GM19455 (cell line): ENCODE results near the gene AKR1A1.
"Not testable (repeated sequence)": the region's sequence is repeated elsewhere in the genome, so short reads cannot be mapped to it uniquely, and the experiment has no call there.

Experiments
- ATAC-seq: cut with Tn5 transposase; IDR thresholded peaks from one replicate; pipeline ENCODE4 v1.9.1; 2021; ENCODE audit not compliant: unreplicated experiment

AKR1A1 gene

GRCh38 chr1:45569571-45569961 is 18.9 kb downstream of the AKR1A1 start:
- no peak for ATAC-seq

DNA sequence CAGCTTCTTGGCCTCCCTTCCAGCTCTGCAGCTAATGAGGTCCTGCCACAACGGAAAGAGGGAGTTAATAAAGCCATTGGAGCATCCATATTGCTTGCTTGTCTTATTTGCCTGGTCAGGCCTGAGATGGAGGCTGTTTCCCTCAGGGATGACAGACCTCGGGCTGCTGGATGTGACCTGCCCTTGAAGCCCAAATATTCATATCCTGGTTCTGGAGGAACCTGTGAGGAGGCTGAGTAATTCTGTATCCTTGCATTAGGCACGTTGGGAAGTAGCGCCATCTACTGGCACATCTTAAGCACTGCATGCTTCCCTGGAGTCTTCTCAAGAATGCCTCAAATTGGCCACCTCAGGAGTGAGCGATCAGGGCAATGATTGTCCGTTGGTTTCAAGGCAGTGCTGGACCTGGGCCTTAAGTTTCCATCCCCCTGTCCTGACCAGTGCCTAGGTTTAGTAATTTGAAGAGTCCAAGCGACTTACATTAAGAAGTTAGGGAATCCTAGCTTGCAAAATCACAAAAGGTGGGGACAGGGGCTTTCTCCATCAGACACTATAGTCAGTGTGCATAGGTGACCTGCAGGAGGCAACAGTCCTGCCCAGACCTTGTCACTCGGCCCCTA is 19.4 kb downstream of the AKR1A1 start:
- no peak for ATAC-seq

DNA sequence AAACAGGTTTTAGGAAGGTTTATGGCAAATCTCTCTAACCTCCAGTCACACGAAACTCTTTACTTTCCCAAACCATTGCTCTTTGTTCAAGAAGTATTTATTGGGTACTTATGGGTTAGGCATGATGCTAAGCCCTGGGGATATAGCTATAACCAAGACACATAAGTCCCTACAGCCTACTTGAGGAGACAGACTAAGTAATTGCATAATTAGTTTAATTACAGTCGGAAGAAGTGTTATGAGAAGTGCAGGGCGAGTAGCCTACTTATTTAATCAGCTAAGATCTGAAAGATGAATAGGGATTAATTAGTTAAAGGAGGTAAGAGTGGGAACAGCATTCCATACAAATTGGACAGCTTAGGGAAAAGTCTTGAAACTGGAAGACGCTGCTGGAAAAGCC is 20.0 kb downstream of the AKR1A1 start:
- ATAC-seq: no peak

- ATAC-seq: no peak
Measured at GRCh38 chr1:45573231-45573804, 22.7 kb downstream of the AKR1A1 start.

DNA sequence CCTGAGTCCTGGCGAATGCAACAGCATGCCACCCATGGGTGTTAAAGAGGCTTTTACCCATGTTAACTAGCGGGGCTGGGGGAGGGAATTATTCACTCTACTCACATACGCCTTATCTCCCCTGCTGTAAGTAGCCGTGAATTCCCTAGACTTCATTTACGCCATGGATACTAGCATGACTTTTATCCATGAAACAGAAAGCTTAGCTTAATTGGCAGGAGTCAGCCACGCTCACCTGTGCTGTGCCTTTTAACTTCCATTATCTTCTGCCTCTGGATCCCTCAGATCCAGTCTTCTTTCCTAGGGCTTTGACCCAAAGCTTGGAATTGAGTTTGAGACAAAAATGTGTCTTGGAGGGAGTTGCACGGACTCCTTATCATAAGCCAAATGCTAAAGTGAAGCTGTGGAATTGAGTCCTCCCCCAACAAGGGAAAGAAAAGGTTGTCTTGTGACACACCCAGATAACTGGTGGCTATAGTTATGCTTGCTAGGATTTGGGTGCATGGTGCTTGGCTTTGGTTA is 23.5 kb downstream of the AKR1A1 start:
- ATAC-seq: no peak

- peak; percentile 77 for ATAC-seq
Measured at GRCh38 chr1:45583264-45583665, 32.6 kb downstream of the AKR1A1 start.

- peak; percentile 48 for ATAC-seq
Measured at GRCh38 chr1:45583666-45584350, 33.2 kb downstream of the AKR1A1 start, which contains the start of gene NASP. Gene NASP, plus strand, starts transcription at chr1:45584041. Its CDS starts 106 bp downstream, at chr1:45584147.

DNA sequence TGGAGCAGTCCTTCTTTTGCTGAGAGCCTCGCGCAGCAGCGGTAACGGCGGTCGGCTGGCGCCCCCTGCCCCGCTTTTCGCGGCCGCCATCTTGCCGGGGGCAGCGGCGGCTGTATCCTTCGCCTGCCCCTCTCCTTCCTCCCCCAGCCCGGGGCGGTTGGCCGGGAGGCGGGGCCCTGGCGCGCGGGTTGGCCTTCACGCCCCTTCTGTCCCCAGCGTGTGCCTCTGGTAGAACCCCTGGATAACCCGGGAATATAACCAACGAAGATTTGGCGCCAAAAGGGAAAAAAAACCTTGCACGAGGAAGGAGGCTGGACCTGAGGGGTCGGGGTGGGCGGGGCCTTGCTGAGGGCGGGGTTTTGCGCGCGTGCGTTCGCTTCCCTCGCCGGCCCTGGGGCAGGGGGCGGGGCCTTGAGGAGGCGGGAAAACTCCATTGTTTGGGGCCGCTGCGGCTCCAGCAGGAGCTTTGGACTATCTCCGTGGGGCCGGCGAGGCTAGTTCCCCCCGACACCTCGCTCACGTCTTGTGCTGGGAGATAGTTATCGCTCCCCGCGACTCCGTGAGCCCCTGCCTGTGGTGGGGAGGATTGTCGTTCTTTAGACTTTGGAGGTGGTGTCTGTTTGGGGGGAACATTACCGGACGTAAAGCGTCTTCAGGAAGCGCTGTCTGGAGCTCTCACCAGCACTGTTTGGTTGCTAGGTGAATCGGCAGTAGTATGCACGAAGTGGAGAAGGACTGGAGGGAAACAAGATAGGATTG is 33.9 kb downstream of the AKR1A1 start:
- ATAC-seq: peak; percentile 38

- no peak for ATAC-seq
Measured at GRCh38 chr1:45585110-45585426, 34.4 kb downstream of the AKR1A1 start.

DNA sequence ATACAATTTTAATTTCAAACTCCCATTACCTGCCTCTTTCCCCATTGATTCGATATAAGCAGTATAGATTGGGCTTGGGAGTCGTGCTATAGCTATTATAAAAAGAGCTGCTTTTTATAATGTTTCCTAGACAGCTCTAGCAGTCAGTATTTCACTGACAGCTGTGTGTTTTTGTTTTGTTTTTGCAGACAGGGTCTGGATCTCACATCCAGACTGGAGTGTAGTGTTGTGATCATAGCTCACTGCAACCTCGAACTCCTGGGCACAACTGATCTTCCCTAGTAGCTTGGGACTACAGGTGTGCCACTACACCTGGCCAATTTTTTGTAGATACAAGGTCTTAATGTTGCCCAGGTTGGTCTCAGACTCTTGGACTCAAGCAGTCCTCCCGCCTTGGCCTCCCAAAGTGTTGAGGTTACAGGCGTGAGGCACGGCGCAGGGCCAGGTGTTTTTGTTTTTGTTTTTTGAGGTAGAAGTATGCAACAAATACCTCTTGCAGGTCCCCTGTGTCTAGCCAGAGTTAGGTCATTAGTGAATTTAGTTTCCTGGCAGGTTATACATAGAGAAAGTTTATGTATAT is 35.0 kb downstream of the AKR1A1 start:
- no peak for ATAC-seq

GRCh38 chr1:45586769-45587168 is 36.1 kb downstream of the AKR1A1 start:
- no peak for ATAC-seq

DNA sequence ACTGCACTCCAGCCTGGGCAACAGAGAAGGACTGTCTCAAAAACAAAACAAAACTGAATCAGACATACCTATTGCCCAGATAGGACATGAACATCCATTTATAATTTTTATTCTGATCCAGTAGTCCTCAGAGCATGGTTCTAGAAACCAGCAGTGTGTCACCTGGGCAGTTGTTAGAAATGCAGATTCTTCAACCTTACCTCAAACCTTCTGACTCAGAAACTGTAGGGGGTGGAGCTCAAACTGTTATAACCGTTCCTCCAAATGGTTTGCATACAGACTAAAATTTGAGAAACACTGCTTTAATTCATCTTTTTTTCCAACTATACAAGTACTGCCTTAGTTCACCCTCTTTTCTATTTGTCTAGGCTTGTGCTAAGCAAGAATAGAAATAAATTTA is 39.2 kb downstream of the AKR1A1 start:
- ATAC-seq: no peak

GRCh38 chr1:45594412-45594811 is 43.8 kb downstream of the AKR1A1 start:
- ATAC-seq: no peak

DNA sequence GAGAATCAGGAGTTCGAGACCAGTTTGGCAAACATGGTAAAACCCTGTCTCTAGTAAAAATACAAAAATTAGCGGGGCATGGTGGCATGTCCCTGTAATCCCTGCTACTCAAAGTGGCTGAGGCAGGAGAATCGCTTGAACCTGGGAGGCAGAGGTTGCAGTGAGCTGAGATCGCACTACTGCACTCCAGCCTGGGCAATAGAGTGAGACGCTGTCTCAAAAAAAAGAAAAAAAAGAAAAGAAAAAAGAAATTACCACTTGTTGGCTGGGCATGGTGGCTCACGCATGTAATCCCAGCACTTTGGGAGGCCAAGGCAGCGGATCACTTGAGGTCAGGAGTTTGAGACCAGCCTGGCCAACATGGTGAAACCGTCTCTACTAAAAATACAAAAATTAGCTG is 46.1 kb downstream of the AKR1A1 start:
- not testable (repeated sequence) for ATAC-seq

DNA sequence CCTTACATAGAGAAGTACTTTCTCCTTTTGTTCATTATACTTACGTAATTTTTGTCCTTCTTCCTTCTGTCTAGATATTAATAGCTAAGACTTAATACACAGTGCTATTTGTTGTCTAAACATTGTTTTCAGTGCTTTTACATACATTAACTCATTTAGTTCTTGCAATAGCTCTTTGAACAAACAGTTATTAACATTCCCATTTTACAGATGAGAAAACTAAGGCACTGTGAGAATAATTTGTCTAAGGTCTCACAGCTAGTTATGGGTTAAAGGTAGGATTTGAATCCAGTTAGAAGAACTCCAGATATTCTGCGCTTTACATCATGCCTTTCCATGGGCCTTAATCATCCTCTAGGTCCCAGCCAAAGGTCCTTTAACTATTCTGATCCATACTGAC is 53.6 kb downstream of the AKR1A1 start:
- ATAC-seq: no peak

GRCh38 chr1:45607404-45608074 is 56.9 kb downstream of the AKR1A1 start:
- ATAC-seq: no peak

DNA sequence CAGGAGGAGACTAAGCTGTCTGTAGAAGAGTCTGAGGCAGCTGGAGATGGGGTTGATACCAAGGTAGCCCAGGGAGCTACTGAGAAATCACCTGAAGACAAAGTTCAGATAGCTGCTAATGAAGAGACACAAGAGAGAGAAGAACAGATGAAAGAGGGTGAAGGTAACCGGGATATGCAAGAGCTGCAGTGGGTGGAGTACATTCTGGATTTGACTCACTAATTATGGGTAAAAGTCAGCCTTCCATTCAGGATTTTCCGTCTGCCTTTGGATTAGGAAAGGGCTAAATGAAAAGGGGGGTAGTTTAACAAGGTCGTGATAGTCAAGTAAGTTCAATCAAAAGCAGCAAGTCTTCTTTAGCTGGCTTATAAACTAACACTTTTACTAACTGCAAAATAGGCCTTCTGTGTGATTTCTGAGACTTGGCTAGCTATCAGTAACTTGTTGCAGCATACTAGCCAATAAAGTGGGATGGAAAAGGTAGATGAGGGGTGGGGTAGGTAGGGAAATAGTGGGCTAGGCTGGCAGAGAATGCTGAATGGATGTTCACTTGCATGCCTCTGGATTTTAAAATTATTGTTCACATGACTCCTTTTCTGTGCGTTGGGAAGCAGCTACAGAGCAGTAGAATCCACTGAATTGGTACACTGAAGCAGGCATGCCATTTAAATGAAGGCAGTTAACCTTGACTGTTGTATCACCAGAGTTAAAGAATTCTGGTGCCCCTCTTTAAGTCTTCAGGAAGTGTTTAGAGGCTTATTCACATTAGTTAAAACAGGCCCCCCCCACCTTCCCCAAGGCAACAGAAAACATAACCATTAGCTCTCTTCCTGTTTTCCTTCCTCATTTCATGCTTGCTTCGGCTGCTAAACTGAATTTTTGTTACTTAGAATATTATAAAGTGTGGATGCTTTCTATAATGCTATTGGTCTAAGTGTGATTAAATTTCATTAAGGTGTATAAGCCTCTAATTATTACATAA is 57.8 kb downstream of the AKR1A1 start:
- no peak for ATAC-seq

DNA sequence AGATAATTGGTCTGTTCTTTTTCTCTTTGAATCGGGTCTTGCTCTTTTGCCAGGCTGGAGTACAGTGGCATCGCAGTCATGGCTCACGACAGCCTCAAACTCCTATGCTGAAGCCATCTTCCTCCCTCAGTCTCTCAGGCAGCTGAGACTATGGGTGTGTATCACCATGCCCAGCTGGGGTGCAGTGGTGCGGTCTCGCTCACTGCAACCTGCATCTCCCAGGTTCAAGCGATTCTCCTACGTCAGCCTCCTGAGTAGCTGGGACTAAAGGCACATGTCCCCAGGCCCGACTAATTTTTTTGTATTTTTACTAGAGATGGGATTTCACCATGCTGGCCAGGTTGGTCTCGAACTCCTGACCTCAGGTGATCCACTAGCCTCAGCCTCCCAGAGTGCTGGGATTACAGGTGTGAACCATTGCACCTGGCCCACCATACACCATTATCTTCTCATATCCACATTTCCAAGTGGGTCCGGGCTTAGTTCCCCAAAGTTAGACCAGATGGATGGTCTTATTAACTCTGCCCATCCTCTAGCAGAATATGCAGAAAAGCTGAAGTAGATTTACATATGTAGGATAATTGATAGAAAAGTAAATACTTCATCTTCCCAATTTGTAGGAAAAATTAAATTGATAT is 60.1 kb downstream of the AKR1A1 start:
- ATAC-seq: no peak

GRCh38 chr1:45612941-45613579 is 62.4 kb downstream of the AKR1A1 start:
- ATAC-seq: no peak
